ACC112 (cell line): Measurements from ENCODE around the gene PRAC1.

ENCODE experiments used
- H2AFZ ChIP-seq: fragments of 200-600 bp; sonication (generic); one replicate; pipeline ENCODE4 v1.6.0; 2017; ENCODE audit warnings: antibody characterized with exemption, low read length; ENCODE audit not compliant: unreplicated experiment
- H3K27ac ChIP-seq: fragments of 200-600 bp; sonication (generic); 2 replicates; pipeline ENCODE4 v1.5.1; 2014; ENCODE audit warnings: low read depth, mild to moderate bottlenecking, antibody characterized with exemption, low read length, moderate library complexity
- H3K27me3 ChIP-seq: fragments of 200-600 bp; sonication (generic); 2 replicates; pipeline ENCODE4 v1.6.1; 2014; ENCODE audit warnings: mild to moderate bottlenecking, antibody characterized with exemption, low read length, moderate library complexity, mixed read lengths; ENCODE audit not compliant: insufficient read depth
- H3K36me3 ChIP-seq: fragments of 200-600 bp; sonication (generic); 2 replicates; pipeline ENCODE4 v1.6.1; 2016; ENCODE audit warnings: mild to moderate bottlenecking, antibody characterized with exemption, low read length, moderate library complexity, mixed read lengths; ENCODE audit not compliant: insufficient read depth
- H3K4me1 ChIP-seq: fragments of 200-600 bp; sonication (generic); one replicate; pipeline ENCODE4 v1.6.1; 2016; ENCODE audit warnings: low read length, mixed read lengths; ENCODE audit not compliant: insufficient read depth, unreplicated experiment, control insufficient read depth
- H3K4me3 ChIP-seq: fragments of 200-600 bp; sonication (generic); 2 replicates; pipeline ENCODE4 v1.5.1; 2014; ENCODE audit warnings: mild to moderate bottlenecking, low read depth, low read length
- H3K79me2 ChIP-seq: fragments of 200-600 bp; sonication (generic); one replicate; pipeline ENCODE4 v1.6.0; 2016; ENCODE audit warnings: low read length; ENCODE audit not compliant: control insufficient read depth, unreplicated experiment, insufficient read depth

The PRAC1 gene

DNA sequence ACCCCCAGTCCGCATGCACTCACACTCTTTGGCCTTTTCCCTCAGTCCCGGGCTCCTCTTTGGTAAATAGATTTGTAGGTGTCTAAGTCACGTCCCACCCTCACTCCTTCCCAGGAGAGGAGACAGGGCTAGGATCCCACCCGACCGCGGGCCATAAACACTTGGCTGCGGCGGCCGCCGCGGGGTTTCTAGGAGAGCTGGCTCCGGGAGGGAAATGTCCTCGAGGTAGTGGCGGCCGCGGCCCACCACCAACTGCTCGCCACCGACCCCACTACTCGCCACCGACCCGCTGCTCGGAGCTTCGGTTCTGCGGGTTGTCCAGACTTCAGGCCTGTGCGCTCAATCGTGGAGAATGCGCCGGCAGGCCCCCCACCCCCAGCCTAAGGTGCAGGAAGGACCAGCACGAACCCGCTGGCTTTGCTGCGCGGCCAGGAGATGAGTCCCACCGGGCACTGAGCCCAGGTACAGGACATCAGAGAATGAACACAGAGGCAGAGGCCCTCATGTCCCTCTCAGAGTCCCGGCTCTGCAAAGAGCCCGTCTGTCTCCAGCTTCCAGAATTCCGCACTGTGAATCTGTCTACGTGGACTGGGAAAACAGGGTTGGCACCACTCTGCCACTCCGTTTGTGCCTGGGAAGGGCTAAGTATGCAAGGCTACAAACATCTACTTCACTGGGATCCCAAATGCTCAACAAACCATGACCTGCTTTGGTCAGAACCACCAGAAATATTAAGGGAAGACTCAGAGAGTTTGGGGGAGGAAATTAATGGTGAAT, 3.2 kb upstream of the PRAC1 start:
- no peak overlapping the region for H2AFZ ChIP-seq
- H3K4me3 ChIP-seq = peak overlapping the region; percentile 74
- H3K27me3 ChIP-seq = peaks cover 99% of the 10 kb centered on the region
- no peaks in the 10 kb centered on the region for H3K79me2 ChIP-seq
- H3K36me3 ChIP-seq = no peaks in the 10 kb centered on the region
- H3K27ac ChIP-seq = no peak overlapping the region
- H3K4me1 ChIP-seq = no peaks in the 10 kb centered on the region

DNA sequence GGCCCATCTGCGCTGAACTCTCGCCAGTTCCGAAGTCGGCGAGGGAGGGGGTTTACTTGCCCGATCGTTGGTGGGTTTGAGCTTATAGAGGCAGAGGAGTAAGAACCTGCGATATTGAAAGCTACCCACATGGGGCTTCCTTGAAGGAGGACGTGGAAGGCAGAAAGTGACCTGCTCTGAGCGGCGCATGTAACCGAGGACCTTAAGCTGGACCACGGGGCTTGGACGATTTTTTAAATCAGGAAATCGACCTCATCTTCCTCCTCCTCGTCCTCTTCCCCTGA, 2.6 kb upstream of the PRAC1 start:
- Histone ChIP-seq H2AFZ (no peak overlapping the region), H3K27ac (no peak overlapping the region), H3K79me2 (no peaks in the 10 kb centered on the region), H3K4me1 (no peaks in the 10 kb centered on the region), H3K36me3 (no peaks in the 10 kb centered on the region), H3K27me3 (peaks cover 99% of the 10 kb centered on the region), H3K4me3 (peak overlapping the region; percentile 74)

DNA sequence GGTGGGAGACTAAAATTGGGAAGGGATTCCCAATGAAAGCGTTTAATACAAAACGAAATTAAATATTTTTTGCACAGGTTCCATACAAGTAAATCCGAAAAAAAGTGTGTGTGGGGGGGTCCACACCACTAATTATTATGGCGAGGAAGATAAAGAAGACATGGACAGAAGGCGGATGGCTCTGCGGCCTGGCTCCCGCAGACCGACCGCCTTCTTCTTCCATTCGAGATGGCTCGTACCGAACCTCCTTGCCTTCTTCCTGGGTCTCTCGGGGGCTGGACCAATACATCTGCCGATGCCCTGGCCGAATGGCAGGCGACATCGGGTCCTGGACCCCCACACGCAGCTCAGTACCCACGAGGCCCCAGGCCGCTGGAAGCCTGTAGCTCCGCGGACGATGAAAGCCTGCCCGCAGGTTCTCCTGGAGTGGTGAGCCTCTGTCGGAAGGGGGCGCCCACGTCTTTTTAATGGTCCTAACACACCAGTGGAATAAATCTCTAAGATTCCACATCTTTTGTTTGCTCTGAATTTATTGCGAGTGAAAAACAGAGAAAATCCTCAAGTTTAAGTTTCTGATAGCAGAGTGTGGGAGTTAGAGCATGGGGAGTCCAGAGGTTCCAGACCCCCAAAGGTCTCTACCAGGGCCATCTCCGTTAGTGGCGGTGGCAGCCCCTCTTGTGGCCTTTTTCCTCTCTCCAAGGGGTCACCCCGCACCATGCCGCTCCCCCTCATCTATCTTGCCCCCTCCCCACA, 2.1 kb upstream of the PRAC1 start:
- Histone ChIP-seq H3K79me2 (no peaks in the 10 kb centered on the region), H3K27ac (no peak overlapping the region), H3K36me3 (no peaks in the 10 kb centered on the region), H3K27me3 (peaks cover 99% of the 10 kb centered on the region), H3K4me1 (no peaks in the 10 kb centered on the region), H2AFZ (no peak overlapping the region), H3K4me3 (peak overlapping the region; percentile 74)

DNA sequence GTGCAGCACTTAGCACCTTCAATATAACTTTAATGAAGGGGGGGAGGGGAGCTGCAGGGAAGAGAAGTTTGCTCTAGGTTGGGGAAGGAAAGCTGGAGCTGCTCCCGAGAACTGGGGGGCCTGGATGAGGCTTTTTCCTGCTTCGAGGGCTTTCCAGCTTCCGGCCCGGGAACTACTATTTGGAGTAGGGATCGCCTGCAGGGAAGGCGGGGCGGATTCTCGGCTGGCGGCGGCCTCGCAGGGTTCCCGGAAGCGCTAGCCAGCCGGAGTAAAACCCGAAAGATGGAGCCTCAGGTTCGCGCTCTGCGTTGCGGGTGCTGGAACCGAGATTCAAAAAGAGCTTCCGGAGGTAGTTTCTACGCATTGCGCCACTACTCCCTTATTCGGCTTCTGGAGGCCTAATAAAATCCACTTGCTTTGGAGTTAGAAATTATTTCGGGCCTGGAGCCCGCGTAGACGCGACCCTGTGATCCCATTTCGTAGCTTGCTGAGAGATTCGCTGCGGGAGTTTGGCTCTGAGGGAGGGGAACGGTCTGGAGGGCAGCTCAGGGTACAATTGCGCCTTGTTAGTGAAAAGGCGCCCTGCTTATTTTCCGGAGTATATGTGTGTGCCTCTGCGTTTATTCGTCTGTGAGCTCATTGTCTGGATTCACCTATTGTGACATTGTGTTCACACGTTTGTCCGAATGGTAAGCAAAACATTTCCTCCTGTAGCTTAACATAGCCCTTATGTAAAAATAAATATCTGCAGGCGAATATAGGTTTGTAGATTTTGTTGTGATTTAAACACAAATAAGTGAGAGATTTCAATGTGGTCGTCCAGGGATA, 1.3 kb upstream of the PRAC1 start:
- no peaks in the 10 kb centered on the region for H3K4me1 ChIP-seq
- H3K27me3 ChIP-seq = peaks cover 99% of the 10 kb centered on the region
- H3K36me3 ChIP-seq = no peaks in the 10 kb centered on the region
- H3K27ac ChIP-seq = no peak overlapping the region
- no peak overlapping the region for H3K4me3 ChIP-seq
- no peaks in the 10 kb centered on the region for H3K79me2 ChIP-seq
- no peak overlapping the region for H2AFZ ChIP-seq

DNA sequence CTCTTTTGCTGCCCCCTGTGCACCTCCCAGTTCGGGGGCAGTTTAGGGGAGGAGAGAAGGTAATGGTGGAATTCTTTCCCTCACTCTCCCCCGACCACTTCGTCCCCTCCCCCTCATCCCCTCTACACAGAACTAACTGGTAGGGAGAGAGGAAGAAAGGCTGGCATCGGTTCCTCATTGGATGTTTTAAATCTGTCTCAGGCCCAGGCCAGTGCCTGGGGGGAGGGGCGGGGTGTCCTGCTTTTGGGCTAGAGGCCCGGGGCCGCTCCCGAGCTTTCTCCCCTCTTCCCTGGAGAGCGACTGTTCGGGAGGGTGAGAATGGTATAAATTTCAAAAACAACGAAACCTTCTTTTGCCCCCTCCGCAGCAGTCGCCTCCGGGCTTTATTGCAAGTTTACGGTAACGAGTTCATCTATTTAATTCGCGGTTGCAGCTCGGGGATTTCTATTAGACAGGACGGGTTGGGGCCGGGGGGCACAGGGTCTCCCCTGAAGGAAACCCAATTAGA, 651 bp upstream of the PRAC1 start, which contains the start of gene PRAC2:
TSS of gene PRAC2 (plus strand) at position 271 of the 508 bp plus-strand sequence. CDS start 1,226 bp downstream, outside the sequence.
- Histone ChIP-seq H2AFZ (no peak within 1 kb of the TSS), H3K4me1 (no peaks in the 10 kb centered on the region), H3K36me3 (no peaks in the 10 kb centered on the region), H3K27me3 (peaks cover 99% of the 10 kb centered on the region), H3K79me2 (no peaks in the 10 kb centered on the region), H3K27ac (no peak within 1 kb of the TSS), H3K4me3 (no peak within 1 kb of the TSS)

DNA sequence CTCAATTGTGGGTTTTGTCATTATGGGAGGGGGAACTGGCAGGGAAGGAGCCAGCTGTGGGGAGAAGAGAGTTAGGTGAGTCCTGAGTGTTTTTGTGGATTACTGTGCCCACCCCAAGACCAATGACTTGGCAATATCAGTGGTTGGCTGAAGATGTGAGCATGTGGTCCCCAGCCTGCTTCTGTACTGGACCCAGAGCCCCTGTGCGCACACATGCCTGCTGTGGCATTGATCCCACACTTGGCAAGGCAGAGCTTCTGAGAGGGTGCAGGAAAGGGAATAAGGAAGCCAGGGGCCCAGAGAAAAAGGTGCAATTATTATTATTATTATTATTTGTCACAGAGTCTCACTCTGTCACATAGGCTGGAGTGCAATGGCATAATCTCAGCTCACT, 1.3 kb downstream of the PRAC1 start:
- Histone ChIP-seq H2AFZ (no peak overlapping the region), H3K79me2 (no peaks in the 10 kb centered on the region), H3K27me3 (peaks cover 98% of the 10 kb centered on the region), H3K4me1 (no peaks in the 10 kb centered on the region), H3K27ac (no peak overlapping the region), H3K4me3 (no peak overlapping the region), H3K36me3 (no peaks in the 10 kb centered on the region)

DNA sequence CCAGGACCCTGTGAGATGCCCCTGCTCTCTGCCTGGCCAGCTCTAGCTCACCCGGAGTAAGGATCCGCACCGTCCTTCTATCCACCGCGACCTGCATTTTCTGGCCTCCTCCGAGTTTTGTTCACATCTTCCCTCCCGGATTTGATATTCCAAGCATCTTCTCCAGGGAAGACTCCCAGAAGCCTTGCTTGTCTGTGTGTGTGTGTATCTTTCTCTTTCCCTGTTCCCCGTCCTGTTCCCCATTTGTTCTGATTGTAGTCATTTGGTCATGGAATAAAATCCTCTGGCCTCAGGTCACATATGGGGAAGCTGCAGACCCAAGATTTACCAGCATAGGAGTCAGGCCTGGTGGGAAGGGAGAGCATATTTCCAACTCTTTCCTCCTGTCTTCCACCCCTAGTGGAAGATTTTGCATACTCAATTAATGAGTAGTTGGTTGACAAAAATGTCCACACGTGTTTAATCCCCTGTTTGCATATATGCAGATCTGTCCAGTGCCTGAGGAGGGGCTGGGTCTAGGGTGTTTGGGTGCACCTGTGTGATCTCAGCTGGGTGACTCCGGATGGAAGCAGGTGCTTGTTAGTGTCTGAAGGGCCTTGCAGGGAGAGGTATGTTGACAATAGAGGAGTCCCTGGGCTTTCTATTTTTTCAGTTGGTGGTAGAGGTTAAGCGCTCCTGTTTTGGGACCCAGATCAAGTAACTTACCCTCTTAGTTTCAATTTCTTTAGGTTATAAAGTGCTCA, 1.9 kb downstream of the PRAC1 start:
- peaks cover 98% of the 10 kb centered on the region for H3K27me3 ChIP-seq
- no peaks in the 10 kb centered on the region for H3K79me2 ChIP-seq
- H3K36me3 ChIP-seq = no peaks in the 10 kb centered on the region
- no peak overlapping the region for H2AFZ ChIP-seq
- H3K4me3 ChIP-seq = no peak overlapping the region
- no peaks in the 10 kb centered on the region for H3K4me1 ChIP-seq
- no peak overlapping the region for H3K27ac ChIP-seq

DNA sequence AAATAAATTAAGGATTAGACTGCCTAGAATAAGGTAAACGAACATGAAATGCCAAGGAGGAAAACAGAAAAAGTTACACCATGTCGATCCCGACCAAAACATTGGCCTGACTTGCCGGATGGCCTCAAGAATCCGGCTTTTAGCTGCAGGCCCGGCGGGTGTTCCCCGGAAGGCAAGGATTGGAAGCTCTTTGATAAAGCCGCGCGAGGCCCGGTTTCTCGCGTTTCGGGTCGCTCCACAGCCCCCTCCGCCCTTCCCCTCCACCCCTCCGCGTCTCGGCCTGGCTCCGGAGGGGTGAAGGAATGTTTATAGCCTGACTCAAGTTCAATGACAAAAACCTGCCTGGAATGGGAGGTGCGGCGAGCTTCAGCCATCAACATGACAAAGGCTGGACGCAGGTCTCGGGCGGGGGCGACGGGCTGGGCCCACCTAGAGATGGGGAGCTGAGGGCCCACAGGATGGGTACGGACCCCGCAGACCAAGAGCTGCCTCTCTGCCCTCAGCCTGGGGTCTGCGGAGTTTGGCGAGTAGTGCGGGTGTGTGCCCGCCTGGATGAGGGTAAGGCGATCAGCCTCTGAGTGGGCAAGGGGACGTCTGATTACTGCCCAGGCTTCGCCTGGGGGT, 2.6 kb downstream of the PRAC1 start:
- Histone ChIP-seq H2AFZ (no peak overlapping the region), H3K27me3 (peaks cover 98% of the 10 kb centered on the region), H3K4me1 (no peaks in the 10 kb centered on the region), H3K4me3 (no peak overlapping the region), H3K27ac (no peak overlapping the region), H3K36me3 (no peaks in the 10 kb centered on the region), H3K79me2 (no peaks in the 10 kb centered on the region)

DNA sequence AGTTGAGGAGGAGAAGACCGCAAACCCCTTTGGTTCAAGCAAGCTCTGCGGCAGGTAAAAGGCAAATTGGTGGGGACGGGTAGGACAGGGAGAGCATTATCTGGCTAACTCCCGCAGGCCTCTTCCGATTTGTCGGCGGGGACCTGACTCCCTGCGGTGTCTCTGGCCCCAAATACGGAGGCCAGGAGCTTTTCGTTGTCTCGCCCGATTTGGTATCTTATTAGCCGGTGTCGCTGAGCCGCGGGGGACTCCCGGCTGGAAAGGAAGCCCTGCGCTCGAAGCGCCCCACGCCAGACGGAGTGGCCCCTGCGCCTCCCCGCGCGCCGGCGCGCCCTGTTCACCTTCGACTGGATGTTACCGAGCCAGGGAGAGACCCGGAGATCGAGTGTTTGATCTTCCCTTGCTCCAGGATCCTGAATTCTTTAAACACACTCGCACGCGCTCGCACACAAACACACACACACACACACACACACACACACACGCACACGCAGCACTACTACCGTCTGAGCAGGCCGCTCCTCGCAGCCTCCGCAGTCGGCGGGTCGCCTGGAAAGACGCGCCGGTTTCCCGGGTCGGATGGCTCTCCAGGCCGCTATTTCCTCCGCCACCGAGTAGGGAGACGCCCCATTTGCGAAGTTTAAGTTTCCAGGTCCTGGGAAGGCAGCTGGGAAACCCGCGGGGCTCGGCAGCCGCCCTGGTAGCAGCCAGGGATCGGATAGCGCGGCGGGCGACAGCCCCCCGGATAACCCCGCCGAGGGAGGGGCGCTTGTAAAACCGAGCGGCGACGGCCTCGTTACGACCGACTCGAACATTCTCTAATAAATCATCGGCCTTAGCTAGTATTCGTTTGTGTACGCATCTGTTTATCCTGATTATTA, 3.3 kb downstream of the PRAC1 start:
- Histone ChIP-seq H3K4me3 (no peak overlapping the region), H2AFZ (no peak overlapping the region), H3K4me1 (no peaks in the 10 kb centered on the region), H3K79me2 (no peaks in the 10 kb centered on the region), H3K27me3 (peaks cover 98% of the 10 kb centered on the region), H3K36me3 (no peaks in the 10 kb centered on the region), H3K27ac (no peak overlapping the region)
